HG03378 (cell line): Measurements from ENCODE around the gene CCDC127.
A peak's percentile ranks its signal among the peaks of the same experiment; 100 is the strongest.

Experiments used
- ATAC-seq: cut with Tn5 transposase; IDR thresholded peaks from one replicate; pipeline ENCODE4 v1.9.1; 2021; ENCODE audit warnings: mild to moderate bottlenecking, moderate library complexity; ENCODE audit not compliant: unreplicated experiment

Gene CCDC127

DNA sequence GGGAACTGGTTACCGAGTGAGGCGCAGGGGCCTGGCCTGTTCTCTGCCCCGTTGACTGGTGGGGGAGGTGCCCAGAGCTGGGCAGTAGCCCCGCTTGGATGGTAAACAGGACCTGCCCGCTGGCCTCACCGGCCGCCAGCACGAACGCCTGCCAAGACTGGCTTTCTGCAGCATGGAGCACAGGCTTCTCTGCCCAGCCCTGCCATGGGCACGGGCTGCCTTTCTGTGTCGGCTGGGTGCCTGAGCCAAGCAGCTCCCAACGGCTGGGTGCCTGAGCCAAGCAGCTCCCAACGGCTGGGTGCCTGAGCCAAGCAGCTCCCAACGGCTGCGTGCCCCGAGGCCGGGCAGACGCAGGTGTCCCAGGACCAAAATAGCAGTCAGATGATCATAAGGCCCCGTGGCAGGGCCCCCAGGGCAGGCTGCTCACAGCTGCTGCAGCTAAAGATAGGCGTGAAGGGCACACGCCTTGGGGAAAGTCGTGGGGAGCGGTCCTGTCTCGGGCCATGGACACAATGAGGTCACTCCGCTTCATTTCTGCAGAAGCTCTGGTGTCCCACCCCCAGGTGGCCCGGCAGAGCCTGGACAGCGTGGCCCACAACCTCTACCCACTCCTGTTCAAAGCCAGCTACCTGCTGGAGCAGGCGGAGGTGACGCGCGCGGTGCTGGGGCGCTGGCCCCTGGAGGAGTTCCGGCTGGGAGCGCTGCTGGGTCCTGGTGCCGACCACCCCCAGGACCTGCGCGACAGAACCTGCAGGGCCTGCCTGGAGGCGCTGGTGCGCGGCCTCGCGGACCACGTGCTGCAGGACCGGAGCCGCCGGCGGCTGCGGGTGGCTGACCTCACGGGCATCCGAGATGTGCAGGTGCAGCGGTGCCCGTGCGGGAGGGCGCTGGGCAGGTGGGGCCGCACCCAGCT is 26.7 kb downstream of the CCDC127 start, which contains the start of gene LRRC14B:
TSS of gene LRRC14B (plus strand) at position 460 of the 913 bp plus-strand sequence. CDS start at position 504, 44 bp downstream.
- no peak for ATAC-seq

DNA sequence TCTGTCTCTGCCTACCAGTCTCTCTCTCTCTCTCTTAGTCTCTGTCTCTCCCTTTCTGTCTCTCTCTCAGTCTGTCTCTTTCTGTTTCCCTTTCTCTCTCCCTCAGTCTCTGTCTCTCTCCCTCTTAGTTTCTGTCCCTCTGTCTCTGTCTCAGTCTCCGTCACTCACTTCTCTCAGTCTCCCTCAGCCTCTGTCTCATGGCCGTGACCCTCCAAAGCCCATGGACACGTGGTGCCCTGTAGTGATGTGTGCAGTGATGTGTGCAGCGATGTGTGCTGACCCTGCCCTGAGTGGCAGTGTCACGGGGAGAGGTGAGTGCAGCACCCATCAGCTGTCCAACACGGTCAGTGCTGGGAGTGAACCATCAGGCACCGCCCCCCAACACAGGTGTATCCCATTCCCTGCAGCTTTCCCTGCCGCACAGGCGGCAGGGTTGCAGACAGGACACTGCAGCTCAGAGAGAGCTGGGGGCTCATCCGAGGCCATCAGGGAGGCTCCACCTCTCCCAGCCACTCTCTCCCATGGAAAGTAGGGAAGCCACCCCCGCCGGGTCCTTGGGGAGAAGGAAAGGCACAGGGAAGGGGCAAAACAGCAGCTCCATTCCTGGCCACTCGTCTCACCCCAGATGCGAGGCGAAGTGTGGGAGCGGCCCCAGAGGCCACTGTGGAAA is 27.5 kb downstream of the CCDC127 start:
- ATAC-seq = no peak

DNA sequence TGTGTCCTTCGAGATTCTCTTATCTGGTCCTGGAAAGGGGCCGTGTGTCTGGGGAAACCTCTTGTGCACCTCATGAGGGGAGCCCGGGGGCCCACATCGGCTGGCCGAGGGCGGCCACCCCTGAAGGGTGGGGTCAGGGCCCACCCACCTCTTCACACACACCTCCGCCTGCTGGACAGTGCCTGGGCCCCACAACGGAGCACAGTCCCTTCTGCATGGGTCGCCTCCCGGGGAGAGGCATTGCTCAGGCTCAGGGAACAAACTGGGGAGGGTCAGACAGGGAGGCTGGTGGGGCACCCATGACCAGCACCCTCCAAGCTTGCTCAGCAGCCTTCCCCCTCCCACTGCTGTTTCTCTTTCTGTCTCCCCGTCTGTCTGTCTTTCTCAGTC is 28.0 kb downstream of the CCDC127 start:
- no peak for ATAC-seq

DNA sequence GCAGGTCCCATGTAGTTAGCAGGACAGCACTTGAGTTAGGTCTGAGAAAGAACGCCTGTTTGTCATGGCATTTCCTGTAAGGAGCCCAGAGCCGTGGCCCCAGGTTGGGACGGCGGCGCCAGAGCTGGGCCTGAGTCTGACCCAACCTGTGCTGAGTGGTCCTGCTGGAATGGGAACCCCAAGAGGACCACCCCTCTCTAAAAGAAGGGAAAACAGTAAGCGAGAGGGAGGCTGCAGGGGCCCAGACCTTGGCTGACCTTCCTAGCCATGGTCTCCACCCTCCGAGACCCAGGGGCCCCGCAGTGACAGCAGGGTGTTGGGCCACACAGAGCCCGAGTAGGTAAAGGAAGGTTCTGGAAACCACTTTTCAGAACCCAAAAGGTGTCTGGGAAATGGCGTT is 28.5 kb downstream of the CCDC127 start:
- no peak for ATAC-seq

DNA sequence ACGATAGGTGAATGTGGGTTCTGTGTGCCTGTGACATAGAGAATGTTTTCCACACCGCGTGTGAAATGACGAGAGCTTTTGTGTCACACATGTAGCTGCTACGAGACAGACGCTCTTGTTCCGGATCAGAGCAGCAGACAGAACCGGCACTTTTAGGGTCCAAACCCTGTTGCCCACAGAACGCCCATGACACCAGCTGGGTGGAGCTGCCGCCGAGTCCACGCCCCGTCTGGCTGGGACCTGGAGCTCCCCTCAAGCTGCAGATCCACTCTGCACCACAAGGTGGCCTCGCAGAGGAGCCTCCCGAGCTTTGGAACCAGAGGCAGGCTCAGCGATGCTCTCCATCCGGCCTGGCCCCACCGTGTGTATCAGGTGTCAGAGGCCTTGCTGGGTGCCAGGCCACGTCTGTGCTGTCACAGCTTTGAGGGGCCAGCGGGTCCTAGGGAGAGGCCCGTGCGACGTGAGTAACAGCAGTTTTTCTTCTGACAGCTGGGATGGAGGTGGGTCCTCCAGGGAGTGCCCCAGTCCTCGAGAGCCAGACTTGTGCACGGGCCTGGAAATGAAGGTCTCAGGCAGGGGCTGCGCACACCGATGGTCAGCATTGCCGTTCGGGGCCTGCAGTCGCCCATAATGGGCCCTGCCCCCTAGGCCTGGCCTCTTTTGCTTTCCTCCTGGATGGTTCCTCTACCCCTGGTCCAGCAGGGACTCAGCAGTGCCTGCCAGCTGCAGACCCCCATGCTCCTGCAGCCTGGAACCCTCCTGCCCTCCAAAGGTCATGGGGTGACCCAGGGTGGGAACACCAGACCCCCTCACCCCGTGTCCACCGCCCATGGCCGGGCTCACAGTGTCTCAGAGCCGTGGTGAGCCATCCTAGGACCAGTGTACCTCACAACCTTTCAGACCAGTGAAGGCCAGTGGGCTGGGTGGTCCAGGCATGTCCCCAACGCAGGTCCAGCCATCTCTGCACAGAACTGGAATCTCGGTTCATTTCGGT is 29.2 kb downstream of the CCDC127 start:
- peak; percentile 85 for ATAC-seq

DNA sequence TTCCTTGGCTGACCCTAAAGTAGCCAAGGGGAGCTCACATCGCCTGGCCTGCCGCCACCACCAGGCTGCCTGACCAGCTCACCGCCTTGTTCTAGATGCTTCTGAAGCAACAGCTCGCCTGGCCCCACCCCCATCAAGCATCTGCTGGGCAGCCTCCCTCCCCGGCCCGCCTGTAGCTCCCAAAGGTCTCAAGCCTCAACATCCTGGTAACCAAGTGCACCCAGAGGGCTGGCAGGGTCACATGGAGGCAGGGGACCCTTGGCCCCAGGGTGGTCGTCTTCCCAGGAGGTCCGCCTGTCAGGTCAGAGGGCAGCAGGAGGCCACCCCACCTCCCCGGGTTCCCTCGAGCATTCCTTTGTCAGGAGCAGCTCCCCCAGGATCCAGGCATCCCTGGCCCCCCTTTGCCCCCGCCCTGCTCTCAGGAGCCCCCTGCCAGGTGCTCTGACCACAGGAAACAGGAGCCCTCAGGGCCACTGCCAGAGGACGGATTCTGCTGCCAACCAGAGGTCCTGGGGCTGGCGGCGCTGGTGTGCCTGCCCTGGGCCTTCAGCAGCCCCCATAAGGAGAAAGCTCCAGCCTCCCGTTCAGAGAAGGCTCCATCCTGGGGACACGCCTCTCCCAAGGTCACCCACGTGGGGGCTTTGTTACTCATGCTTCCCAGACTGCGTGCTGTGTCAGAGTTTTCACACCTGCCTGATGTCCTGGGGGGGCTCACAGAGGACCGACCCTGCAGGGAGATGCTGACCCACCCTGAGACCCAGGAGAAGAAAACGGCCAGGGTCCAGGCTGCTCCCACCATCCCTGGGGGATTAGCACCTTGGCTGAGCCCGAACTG is 30.1 kb downstream of the CCDC127 start:
- no peak for ATAC-seq

DNA sequence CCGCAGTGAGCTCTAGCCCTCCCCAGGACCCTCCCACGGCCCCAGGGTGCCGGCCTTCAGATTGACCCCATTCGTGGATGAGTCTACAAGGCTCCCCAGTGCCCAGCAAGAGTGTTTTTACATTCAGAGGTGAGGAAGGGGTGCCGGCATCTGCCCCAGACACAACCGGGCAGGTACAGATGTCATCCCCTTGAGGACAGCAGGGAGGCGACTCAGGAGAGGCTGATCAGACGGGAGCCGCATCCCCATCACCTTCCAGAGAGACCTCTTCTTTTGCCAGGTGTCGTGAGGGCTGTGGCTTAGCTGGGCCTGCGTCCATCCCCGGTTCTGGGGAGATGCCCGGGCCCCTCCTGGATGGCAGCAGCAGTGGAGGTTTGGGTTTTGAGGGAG is 30.9 kb downstream of the CCDC127 start:
- ATAC-seq = no peak

DNA sequence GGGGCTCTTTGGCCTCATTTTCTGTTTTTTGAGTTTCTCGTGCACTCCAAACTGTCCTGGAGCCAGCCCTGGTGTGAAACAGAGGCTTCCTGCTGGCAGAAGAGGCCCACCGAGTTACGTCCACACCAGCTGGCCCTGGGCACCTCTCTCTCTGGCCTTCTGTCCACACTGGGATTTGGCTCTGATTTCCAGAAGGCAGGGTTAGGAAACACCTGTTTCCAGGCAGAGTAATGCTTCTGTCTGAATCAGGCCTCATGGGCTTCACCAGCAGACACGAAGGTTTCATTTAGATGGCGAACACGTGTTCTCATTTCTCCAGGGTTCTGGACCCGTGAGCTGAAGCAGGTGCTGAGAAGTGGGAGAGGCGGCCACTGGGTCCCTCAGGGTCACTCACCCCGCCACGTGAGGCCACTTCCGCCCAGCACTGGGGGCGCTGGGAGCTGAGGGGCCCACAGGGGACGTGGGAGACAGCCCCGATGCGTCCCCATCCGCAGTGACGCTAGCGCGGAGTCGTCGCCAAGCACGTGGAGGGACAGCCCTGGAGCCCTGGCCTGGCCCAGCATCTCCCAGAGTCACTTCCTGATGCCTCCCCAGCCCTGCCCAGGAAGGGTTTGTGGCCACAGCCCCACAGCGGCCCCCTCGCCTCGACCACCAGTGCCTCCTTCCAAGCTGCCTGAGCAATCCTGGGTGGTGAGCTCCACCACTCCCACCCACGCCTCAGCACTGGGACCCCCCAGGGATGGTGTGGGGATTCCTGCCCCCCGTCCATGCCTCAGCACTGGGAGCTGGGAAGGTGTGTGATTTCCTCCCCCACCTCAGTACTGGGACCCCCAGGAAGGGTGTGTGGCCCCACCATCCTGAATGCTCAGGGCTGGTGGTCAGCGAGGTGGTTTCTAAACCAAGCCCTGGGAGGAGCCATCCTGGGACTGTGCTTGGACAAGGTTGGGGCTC is 31.6 kb downstream of the CCDC127 start:
- no peak for ATAC-seq

DNA sequence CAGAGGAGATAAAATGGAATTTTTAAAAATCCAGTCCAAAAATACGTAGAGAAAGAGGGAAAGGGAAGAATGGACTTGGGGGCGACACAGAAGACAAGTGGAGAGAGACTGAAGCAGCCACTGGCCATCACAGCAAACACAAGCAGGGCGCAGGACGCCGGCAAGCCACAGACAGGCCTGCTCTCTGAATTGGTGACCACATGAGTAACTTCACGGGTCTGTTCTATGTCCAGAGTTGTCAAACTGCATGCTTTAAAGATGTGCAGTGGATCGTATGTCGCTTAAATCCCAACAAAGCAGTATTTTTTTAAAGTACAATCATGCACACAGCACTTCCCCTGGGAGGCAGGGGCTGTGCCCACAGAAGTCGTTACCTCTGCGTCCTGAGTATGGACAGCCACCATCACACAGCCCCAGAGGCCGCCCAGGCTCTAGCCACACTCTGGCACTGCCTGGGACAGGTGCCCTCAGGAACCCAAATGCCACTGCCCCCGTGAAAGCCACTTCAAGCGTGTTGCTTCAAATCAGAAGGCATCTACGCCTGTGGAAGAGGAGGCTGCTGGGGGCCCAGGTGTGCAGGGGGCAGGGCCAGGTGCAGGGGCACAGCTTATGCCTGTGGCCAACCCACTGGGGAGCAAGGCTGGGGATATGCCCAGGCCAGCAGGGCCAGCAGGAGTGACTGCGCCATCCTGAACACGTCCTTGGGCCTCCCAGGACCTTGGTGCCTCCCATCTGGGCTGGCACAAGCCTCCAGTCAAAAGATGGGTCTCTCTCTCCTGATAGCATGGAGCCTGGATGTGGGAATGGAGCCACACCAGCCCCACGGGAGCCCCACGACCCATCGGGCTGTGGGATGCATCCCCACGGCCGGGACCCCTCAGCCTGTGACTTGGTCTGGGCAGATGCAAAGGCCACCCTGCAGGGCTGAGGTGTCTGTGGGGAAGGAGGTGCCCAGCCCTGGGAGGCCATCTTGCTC is 32.6 kb downstream of the CCDC127 start:
- ATAC-seq = no peak

DNA sequence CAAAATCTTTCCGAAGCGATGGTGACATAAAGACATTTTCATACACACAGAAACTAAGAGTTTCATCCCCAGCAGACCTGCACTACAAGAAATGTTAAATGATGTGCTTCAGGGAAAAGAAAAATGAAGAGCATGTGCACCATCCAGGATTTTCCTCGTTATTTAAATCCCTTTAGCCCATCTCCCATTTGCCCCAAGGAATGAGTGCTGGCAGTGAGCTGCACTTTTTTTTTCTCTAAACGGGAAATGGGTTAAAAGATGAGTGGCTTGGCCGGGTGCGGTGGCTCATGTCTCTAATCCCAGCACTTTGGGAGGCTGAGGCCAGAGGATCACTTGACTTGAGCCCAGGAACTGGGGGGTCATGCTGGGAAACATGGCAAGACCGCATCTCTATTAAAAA is 33.5 kb downstream of the CCDC127 start:
- ATAC-seq = no peak

DNA sequence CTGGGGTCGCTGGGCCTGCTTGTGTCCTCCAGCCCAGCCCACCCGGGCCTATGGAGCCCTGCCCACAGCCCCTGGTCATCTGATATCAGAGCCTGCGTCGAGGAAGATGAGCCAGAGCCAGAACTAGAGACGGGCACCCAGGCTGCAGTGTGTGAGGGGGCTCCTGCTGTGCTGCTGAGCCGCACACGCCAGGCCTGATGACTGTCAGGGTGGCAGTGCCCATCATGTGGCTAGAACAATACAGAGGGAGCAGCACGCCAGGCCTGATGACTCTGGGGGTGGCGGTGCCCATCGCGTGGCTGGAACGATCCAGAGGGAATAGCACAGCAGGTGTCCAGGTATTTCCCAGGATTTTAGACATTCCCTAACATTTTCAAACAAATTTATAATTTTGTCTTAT is 35.8 kb downstream of the CCDC127 start:
- no peak for ATAC-seq

DNA sequence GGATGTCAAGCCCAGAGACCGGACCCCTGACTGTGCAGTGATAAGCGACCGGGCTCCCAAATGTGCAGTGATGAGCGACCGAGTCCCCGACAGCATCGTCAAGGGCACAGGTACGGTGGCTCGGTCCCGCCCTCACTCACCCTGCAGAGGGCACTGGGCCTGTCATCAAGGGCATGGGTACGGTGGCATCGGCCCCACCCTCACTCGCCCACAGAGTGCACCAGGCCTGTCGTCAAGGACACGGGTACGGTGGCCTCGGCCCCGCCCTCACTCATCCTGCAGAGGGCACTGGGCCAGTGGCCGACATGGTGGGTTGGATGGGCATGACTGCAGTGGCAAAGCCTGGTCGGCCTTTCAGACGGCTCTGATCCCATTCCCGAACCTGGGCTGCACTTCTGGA is 36.4 kb downstream of the CCDC127 start:
- no peak for ATAC-seq

DNA sequence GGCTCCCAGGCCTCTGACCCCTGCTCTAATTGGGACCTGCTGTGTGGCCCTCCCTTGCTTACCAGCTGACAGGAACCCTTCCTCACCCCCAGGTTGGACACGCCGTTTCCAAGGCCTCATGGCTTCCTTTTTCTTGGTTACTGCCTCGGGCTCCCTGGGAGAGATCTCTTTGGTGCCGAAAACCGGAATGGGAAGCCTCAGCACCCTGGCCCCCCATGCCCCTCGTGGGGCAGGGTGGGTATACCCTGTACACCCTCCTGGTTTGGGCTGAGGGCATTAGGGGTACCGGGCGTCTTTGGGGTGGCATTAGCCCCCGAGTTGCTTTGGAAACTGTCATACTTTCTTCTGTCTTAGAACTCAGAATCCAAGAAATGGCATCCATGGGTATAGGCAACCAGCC is 36.8 kb downstream of the CCDC127 start:
- no peak for ATAC-seq

DNA sequence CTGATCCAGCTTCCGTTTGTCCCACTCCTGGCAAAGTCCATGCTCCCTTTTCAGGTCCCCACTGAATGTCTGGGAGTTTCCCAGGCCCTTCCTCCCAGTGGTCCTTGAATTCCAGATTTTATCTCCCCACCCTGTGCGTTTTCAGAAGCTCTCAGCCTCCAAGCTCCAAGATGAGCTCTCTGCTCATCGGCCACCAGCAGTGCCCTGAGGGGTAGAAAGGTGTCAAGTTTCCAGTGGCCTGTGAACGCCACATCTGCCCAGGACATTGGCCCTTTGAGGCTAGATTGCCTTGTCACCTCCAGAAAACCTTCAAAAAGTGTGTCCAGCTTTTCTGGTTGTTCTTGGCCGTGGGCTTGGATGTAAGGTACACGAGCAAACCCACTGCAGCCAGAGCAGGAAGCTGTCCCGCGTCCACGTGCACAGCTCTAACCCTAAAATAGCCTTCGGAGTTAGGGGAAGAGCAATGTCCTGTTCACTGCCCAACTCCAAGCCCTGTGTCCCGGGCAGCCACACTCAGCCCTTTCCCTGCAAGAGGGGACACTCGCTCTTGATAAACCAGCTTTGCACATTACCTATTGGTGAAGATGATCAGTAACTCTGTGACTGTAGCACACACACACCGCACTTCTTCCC is 37.6 kb downstream of the CCDC127 start:
- ATAC-seq = no peak

DNA sequence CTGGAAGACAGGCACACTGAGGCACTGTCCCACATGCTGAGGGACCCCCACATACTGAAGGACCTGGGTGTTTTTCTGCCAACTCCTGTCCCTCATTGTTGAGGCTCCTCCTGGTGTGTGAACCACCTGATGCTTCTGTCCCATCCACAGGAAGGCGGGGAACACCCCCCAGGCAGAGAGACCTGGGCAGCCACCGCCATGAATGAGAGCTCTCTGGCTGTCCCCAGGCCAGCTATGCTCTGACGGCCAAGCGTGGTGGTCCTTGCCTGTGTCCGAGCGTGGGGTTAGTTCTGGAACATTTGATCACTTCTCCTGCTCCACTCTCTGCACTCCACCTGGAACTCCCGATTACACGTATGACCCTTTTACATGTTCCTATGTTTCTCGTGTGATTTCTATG is 38.6 kb downstream of the CCDC127 start:
- no peak for ATAC-seq

DNA sequence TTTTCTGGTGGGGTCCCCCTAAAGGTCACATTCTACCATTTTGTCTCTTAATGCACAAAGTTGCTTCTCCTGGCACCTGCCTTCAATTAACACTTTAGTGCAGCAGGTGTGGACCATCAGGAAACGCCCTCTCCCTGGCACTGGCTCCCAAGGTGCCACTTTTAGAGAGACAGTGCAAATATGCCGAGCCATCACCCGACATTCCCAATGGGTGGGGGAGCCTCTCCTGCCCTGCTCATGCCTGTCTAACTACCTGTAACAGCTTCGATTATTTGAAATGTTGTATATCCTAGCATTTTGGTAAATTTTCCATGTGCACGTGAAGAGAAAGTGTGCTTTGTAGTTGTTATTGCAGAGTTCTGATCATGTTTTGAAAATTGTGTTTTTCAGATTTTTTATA is 39.8 kb downstream of the CCDC127 start:
- no peak for ATAC-seq

DNA sequence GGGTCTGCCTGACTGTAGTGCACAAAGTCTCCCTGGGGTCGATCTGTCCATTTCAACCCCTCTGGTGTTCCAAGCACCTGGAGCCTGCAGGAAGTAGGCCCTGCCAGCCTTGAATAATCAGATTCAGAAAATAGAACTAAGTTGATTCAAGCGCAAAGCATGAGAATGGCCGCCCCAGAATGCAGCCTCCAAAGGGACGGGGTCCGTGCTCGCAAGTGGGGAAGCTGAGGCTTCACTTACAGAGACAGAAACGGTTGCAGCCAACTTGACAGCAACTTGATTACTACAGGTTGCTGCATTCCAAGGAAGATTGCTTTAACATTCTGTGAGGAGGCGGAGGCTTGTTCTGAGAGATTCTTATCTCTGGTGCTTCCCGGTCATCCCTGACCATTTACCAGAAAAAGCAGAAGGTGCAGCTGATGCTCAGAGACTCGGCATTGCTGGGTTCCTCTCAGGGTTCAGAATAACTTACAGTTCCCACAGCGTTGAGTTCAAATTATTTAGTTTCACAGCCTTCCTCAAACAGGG is 41.6 kb downstream of the CCDC127 start:
- no peak for ATAC-seq
